Measurements from ENCODE around the gene TSPAN5.

DNA sequence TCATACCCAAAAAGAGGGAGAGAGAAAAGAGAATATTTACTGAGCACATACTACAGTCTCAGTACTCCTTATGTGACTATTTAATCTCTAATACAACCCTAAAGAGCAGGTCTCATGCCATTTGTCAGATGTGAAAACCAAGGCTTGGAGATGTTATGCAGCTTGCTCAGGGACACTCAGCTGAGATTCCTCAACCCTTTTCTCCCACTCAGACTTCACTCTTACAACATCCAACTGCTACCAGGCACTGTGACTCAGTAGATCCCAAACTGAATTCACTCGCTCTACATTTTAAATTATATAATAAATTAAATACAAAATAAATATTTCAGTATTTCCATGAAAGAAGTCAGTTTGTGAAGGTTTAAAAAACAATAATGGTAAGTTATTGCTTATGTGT lies 53.7 kb downstream of the TSPAN5 start:
- TF ChIP-seq POLR2A (IDR thresholded peaks at IDR 0.05), result no peak
- TF ChIP-seq, protein P1, sequence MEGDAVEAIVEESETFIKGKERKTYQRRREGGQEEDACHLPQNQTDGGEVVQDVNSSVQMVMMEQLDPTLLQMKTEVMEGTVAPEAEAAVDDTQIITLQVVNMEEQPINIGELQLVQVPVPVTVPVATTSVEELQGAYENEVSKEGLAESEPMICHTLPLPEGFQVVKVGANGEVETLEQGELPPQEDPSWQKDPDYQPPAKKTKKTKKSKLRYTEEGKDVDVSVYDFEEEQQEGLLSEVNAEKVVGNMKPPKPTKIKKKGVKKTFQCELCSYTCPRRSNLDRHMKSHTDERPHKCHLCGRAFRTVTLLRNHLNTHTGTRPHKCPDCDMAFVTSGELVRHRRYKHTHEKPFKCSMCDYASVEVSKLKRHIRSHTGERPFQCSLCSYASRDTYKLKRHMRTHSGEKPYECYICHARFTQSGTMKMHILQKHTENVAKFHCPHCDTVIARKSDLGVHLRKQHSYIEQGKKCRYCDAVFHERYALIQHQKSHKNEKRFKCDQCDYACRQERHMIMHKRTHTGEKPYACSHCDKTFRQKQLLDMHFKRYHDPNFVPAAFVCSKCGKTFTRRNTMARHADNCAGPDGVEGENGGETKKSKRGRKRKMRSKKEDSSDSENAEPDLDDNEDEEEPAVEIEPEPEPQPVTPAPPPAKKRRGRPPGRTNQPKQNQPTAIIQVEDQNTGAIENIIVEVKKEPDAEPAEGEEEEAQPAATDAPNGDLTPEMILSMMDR (IDR thresholded peaks at IDR 0.05), result no peak
- no peak for TF ChIP-seq POLR2AphosphoS5 (IDR thresholded peaks at IDR 0.05)

All from stomach (tissue), 4 donors.